Measurements from ENCODE around the gene RPS6KA4. TPM values are rescaled to one million over a fixed set of nuclear protein-coding genes. Genes with fewer than 3 reads are reported as not detected.
"Not testable (repeated sequence)": the region's sequence is repeated elsewhere in the genome, so short reads cannot be mapped to it uniquely, and the experiment has no call there.

RPS6KA4 gene
- total and polyA plus RNA-seq, 5 donors = 12.8 to 17.6 (median 17.0) TPM

DNA sequence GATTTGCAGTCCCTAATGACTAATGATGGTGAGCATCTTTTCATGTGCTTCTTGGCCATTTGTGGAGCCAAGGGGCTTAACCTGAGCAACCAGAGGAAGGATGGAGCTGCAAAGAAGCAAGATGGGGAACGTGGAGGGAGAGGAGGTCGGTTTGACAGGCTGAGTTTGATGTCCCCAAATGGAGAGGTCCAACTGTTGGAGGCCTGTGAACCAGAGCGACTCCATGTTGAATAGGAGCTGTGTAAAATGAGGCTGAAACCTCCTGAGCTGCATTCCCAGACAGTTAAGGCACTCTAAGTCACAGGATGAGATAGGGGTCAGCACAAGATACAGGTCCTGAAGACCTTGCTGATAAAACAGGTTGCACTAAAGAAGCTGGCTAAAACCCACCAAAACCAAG is 54.5 kb downstream of the RPS6KA4 start:
- Histone ChIP-seq H3K4me3 (ENCODE audit: low read length) (no peak overlapping the region), H3K27me3 (ENCODE audit: control insufficient read depth, insufficient read depth) (no peaks in the 10 kb centered on the region), H3K27ac (ENCODE audit: low read length) (no peak overlapping the region), H3K4me1 (ENCODE audit: control insufficient read depth, insufficient read depth, low read length) (no peaks in the 10 kb centered on the region), H3K9me3 (ENCODE audit: control insufficient read depth, low read length) (no peaks in the 10 kb centered on the region)
- 89% methylated on average over 3 of the region's 3 CpGs for WGBS
- intact Hi-C loops (cut with DNase I) = no loop called here
- no peak for ATAC-seq
- DNase-seq = no peak

DNA sequence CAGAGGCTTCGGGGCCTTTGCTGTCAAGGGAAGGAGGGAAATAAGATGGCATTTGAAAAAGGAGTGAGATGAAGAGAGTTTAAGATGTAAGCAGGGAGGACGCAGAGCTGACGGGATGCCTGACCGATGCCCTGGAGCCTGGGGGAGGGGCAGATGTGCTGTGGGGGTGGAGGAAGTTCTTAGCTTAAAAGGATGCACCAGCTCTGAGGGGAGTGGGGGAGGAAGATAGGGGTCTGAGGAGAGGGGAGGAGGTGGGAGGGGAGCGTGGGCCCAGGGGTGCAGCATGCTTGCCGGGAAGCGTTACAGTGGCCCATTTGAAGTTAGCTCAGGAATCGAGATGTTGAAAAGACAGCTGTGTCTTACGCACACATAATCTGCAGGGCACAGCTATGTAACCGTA is 56.3 kb downstream of the RPS6KA4 start:
- DNase-seq (no peak), ATAC-seq (no peak)
- Histone ChIP-seq H3K4me3 (ENCODE audit: low read length) (no peak overlapping the region), H3K4me1 (ENCODE audit: control insufficient read depth, insufficient read depth, low read length) (no peaks in the 10 kb centered on the region), H3K27ac (ENCODE audit: low read length) (no peak overlapping the region), H3K27me3 (ENCODE audit: control insufficient read depth, insufficient read depth) (no peaks in the 10 kb centered on the region), H3K9me3 (ENCODE audit: control insufficient read depth, low read length) (no peaks in the 10 kb centered on the region)
- intact Hi-C loops (cut with DNase I) = no loop called here
- 48% methylated on average over 10 of the region's 10 CpGs for WGBS

DNA sequence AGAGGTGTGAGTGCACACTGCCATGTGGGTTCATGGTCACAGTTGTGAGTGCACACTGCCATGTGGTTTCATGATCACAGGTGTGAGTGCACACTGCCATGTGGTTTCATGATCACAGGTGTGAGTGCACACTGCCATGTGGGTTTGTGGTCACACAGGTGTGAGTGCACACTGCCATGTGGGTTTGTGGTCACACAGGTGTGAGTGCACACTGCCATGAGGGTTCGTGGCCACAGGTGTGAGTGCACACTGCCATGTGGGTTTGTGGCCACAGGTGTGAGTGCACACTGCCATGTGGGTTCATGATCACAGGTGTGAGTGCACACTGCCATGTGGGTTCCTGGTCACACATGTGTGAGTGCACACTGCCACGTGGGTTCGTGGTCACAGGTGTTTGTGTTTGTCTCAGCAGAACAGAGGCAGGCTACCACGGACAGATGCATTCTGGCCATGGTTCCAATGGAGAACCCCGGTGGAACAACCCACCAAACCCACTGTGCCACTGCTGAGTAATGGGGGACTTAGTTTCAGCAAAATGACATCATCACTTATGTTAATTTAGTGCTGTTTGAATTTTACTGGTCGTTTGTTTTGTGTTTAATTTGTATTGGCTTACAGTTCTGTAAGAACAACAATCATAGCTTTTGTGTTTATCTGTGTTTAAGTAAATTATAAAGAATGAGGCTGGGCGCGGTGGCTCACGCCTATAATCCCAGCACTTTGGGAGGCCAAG is 57.2 kb downstream of the RPS6KA4 start:
- H3K4me1 ChIP-seq (ENCODE audit: control insufficient read depth, insufficient read depth, low read length) = no peaks in the 10 kb centered on the region
- WGBS = 84% methylated on average over 9 of the region's 9 CpGs
- no peak overlapping the region for H3K4me3 ChIP-seq (ENCODE audit: low read length)
- intact Hi-C loops (cut with DNase I) = no loop called here
- DNase-seq (no peak), ATAC-seq (no peak)
- H3K27ac ChIP-seq (ENCODE audit: low read length) = no peak overlapping the region
- no peaks in the 10 kb centered on the region for H3K27me3 ChIP-seq (ENCODE audit: control insufficient read depth, insufficient read depth)
- H3K9me3 ChIP-seq (ENCODE audit: control insufficient read depth, low read length) = no peaks in the 10 kb centered on the region

DNA sequence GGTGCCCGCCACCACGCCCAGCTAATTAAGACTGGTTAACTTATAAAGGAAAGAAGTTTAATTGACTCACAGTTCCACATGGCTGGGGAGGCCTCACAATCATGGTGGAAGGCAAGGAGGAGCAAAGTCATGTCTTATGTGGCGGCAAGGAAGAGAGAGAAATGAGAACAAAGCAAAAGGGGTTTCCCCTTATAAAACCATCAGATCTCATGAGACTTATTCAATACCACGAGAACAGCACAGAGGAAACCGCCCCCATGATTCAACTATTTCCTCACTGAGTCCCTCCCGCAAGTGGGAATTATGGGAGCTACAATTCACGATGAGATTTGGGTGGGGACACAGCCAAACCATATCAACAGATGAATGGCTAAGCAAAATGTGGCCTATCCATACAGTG is 59.3 kb downstream of the RPS6KA4 start:
- H3K27me3 ChIP-seq (ENCODE audit: control insufficient read depth, insufficient read depth); DNase-seq; H3K9me3 ChIP-seq (ENCODE audit: control insufficient read depth, low read length); H3K27ac ChIP-seq (ENCODE audit: low read length); ATAC-seq; intact Hi-C loops (cut with DNase I); H3K4me3 ChIP-seq (ENCODE audit: low read length); H3K4me1 ChIP-seq (ENCODE audit: control insufficient read depth, insufficient read depth, low read length): not testable (repeated sequence)
- 86% methylated on average over 7 of the region's 7 CpGs for WGBS

DNA sequence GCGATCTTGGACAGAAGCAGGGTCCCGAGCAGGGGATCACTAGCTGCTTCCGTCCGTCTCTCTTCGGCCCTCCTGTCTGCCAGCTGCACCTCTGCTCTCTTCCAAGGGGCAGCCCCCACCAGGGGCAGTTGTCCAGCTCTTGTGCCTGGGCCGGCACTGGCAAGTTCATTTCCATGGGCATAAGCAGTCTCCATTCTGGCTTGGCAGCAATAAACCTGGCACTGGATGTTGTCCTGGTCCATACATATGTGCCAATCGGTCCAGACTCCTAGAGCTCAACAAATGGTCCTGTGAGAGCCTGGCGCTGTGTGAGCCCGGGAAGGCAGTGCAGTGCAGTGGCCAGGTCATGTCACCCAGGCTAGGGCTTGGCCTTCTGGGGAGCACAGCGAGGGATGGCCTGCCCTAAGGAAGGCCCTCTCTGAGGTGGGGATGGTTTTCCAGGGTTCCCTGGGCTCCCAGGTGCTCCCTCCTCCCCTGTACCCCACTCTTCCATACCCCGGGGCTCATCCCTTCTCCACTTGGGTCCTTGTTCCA is 60.4 kb downstream of the RPS6KA4 start:
- ATAC-seq = peak in 1 of 2 donors; percentile 20

DNA sequence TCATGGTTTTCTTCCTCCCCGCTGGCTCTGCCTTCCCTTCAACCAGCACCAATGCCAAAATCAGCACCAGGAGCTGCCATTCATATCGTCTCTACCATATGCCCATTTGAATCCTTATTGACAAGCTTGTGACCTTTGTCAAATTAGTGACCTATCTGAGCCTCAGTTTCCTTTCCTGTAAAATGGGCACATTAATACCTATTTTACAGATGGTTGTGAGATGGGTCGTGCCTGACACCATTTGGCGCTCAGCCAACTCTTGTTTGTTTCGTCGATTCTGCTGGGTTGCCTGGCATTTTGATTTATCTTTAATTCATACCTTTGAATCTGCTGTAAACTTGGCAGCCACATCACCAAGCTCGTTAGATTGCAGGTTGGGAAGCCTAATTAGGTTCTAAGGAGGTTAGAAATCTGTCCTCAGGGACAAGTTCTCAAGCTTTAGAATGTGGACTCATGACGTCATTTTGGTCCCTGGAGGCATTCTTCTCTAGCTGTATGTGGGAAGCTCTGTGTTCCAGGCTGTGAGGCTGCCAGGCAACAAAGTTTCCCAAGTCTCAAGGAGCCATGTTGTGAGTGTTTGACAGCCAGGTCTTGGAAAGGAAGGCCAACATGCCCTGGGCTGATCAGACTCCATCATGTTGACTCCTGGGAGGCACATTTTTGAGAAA is 61.0 kb downstream of the RPS6KA4 start:
- H3K27ac ChIP-seq (ENCODE audit: low read length) = no peak overlapping the region
- H3K4me1 ChIP-seq (ENCODE audit: control insufficient read depth, insufficient read depth, low read length) = no peaks in the 10 kb centered on the region
- no peak overlapping the region for H3K4me3 ChIP-seq (ENCODE audit: low read length)
- ATAC-seq = no peak
- H3K27me3 ChIP-seq (ENCODE audit: control insufficient read depth, insufficient read depth) = no peaks in the 10 kb centered on the region
- WGBS = 71% methylated on average over 8 of the region's 8 CpGs
- no peaks in the 10 kb centered on the region for H3K9me3 ChIP-seq (ENCODE audit: control insufficient read depth, low read length)
- DNase-seq = no peak
- intact Hi-C loops (cut with DNase I) = no loop called here

More for the DNA sequence above, 60.4 kb downstream of the RPS6KA4 start:
- Histone ChIP-seq H3K27me3 (ENCODE audit: control insufficient read depth, insufficient read depth) (no peaks in the 10 kb centered on the region), H3K9me3 (ENCODE audit: control insufficient read depth, low read length) (no peaks in the 10 kb centered on the region), H3K4me3 (ENCODE audit: low read length) (no peak overlapping the region), H3K27ac (ENCODE audit: low read length) (no peak overlapping the region), H3K4me1 (ENCODE audit: control insufficient read depth, insufficient read depth, low read length) (no peaks in the 10 kb centered on the region)
- 93% methylated on average over 11 of the region's 11 CpGs for WGBS
- no peak for DNase-seq
- intact Hi-C loops (cut with DNase I) = no loop called here

Small RNAs within 50 kb of the gene (microRNA-seq; reads per million reads assigned to microRNA genes)
- 0 to 0.84 reads per million in 2 donors for gene MIR1237
- 0.42 to 1.6 reads per million in 2 donors for gene MIR7155

Other genes starting within 250 kb of the RPS6KA4 start
- 10 to 100 TPM; 40.4 to 62.2 (median 52.6) TPM for gene MACROD1, start 193.0 kb upstream of the RPS6KA4 start, total RNA-seq
- gene MACROD1, start 193.0 kb upstream of the RPS6KA4 start, polyA plus RNA-seq = 63.8 TPM
- 100 to 1,000 TPM in 2 of 4 donors, 10 to 100 TPM in 2; 93.0 to 170 (median 122) TPM for gene STIP1, start 173.0 kb upstream of the RPS6KA4 start, total RNA-seq
- 99.7 TPM for gene STIP1, start 173.0 kb upstream of the RPS6KA4 start, polyA plus RNA-seq
- 10 to 100 TPM in 3 of 4 donors, 1 to 10 TPM in 1; 5.9 to 17.5 (median 12.3) TPM for gene FERMT3, start 152.4 kb upstream of the RPS6KA4 start, total RNA-seq
- gene FERMT3, start 152.4 kb upstream of the RPS6KA4 start, polyA plus RNA-seq = 5.2 TPM
- gene TRPT1, start 133.0 kb upstream of the RPS6KA4 start, total RNA-seq = 10 to 100 TPM; 55.3 to 78.1 (median 67.4) TPM
- gene TRPT1, start 133.0 kb upstream of the RPS6KA4 start, polyA plus RNA-seq = 95.4 TPM
- 10 to 100 TPM; 71.7 to 82.1 (median 78.1) TPM for gene NUDT22, start 132.9 kb upstream of the RPS6KA4 start, total RNA-seq
- gene NUDT22, start 132.9 kb upstream of the RPS6KA4 start, polyA plus RNA-seq = 65.7 TPM
- 10 to 100 TPM; 46.3 to 61.0 (median 49.5) TPM for gene DNAJC4, start 128.6 kb upstream of the RPS6KA4 start, total RNA-seq
- 95.7 TPM for gene DNAJC4, start 128.6 kb upstream of the RPS6KA4 start, polyA plus RNA-seq
- gene VEGFB, start 124.6 kb upstream of the RPS6KA4 start, total RNA-seq = 100 to 1,000 TPM; 290 to 377 (median 344) TPM
- 340 TPM for gene VEGFB, start 124.6 kb upstream of the RPS6KA4 start, polyA plus RNA-seq
- gene FKBP2, start 118.1 kb upstream of the RPS6KA4 start, total RNA-seq = 10 to 100 TPM; 33.5 to 70.3 (median 64.4) TPM
- 173 TPM for gene FKBP2, start 118.1 kb upstream of the RPS6KA4 start, polyA plus RNA-seq
- gene PPP1R14B, start 112.2 kb upstream of the RPS6KA4 start, total RNA-seq = 100 to 1,000 TPM in 2 of 4 donors, 10 to 100 TPM in 2; 75.3 to 146 (median 105) TPM
- 99.9 TPM for gene PPP1R14B, start 112.2 kb upstream of the RPS6KA4 start, polyA plus RNA-seq
- gene PLCB3, start 107.6 kb upstream of the RPS6KA4 start, total RNA-seq = 10 to 100 TPM; 10.9 to 14.2 (median 13.7) TPM
- gene PLCB3, start 107.6 kb upstream of the RPS6KA4 start, polyA plus RNA-seq = 7.9 TPM
- 100 to 1,000 TPM in 3 of 4 donors, 10 to 100 TPM in 1; 87.5 to 135 (median 111) TPM for gene BAD, start 74.5 kb upstream of the RPS6KA4 start, total RNA-seq
- 164 TPM for gene BAD, start 74.5 kb upstream of the RPS6KA4 start, polyA plus RNA-seq
- gene GPR137, start 73.3 kb upstream of the RPS6KA4 start, total RNA-seq = 10 to 100 TPM; 31.3 to 41.7 (median 38.5) TPM
- gene GPR137, start 73.3 kb upstream of the RPS6KA4 start, polyA plus RNA-seq = 35.2 TPM
- not detected for gene KCNK4, start 67.9 kb upstream of the RPS6KA4 start, total RNA-seq
- gene KCNK4, start 67.9 kb upstream of the RPS6KA4 start, polyA plus RNA-seq = 0.05 TPM
- not detected for gene CATSPERZ, start 58.8 kb upstream of the RPS6KA4 start, total RNA-seq
- gene CATSPERZ, start 58.8 kb upstream of the RPS6KA4 start, polyA plus RNA-seq = 0.14 TPM
- 100 to 1,000 TPM; 132 to 171 (median 141) TPM for gene ESRRA, start 53.6 kb upstream of the RPS6KA4 start, total RNA-seq
- gene ESRRA, start 53.6 kb upstream of the RPS6KA4 start, polyA plus RNA-seq = 199 TPM
- 100 to 1,000 TPM in 3 of 4 donors, 10 to 100 TPM in 1; 91.7 to 103 (median 102) TPM for gene TRMT112, start 41.6 kb upstream of the RPS6KA4 start, total RNA-seq
- 144 TPM for gene TRMT112, start 41.6 kb upstream of the RPS6KA4 start, polyA plus RNA-seq
- 100 to 1,000 TPM; 258 to 356 (median 315) TPM for gene PRDX5, start 41.0 kb upstream of the RPS6KA4 start, total RNA-seq
- 683 TPM for gene PRDX5, start 41.0 kb upstream of the RPS6KA4 start, polyA plus RNA-seq
- gene CCDC88B, start 19.0 kb upstream of the RPS6KA4 start, total RNA-seq = 10 to 100 TPM in 3 of 4 donors, 1 to 10 TPM in 1; 5.9 to 14.4 (median 11.6) TPM
- 25.1 TPM for gene CCDC88B, start 19.0 kb upstream of the RPS6KA4 start, polyA plus RNA-seq
- not detected for gene SLC22A11, start 196.8 kb downstream of the RPS6KA4 start, total RNA-seq
- not detected for gene SLC22A11, start 196.8 kb downstream of the RPS6KA4 start, polyA plus RNA-seq
- gene SLC22A12, start 232.1 kb downstream of the RPS6KA4 start, total RNA-seq = not detected
- not detected for gene SLC22A12, start 232.1 kb downstream of the RPS6KA4 start, polyA plus RNA-seq